GM12864 (cell line): ENCODE data around the gene TCTN3.
"Not testable (repeated sequence)": the region's sequence is repeated elsewhere in the genome, so short reads cannot be mapped to it uniquely, and the experiment has no call there.

Experiments used
- DNase-seq: peaks from one replicate; pipeline ENCODE4 v3.0.0-alpha.2; 2011; ENCODE audit warnings: low read depth
- H3K4me3 ChIP-seq: 2 replicates; pipeline ENCODE4 v1.5.1; 2011; ENCODE audit warnings: mild to moderate bottlenecking, low read depth, low read length, control low read depth
- CTCF ChIP-seq: IDR thresholded peaks from 2 replicates; pipeline ENCODE4 v1.5.1; 2011; ENCODE audit warnings: low read depth, mild to moderate bottlenecking, moderate library complexity, low read length, control low read depth, inconsistent platforms; ENCODE audit errors: missing control alignments

TCTN3 gene

GRCh38 chr10:95635319-95635733 lies 58.4 kb downstream of the TCTN3 start:
- H3K4me3 ChIP-seq: no peak overlapping the region
- no peak for TF ChIP-seq CTCF
- DNase-seq: no peak

DNA sequence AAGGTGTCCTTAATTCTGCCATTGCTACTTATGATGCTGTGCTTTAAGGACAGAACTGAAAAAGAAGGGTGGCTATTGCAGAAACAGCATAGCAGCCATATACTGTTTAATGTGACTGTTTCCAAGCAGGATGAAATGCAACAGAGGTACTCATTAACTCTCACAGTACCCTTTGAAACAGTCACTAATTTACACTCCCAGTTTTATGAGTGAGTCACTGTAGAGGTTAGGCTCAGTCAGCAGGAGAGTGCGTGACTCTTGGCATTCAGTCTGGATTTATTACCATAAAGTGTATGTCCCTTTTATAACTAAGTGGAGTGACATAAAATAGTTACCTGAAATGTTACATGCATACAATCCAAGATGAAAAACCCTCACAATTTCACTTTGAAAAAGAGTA lies 64.9 kb downstream of the TCTN3 start:
- DNase-seq: no peak

GRCh38 chr10:95626500-95626899 lies 67.2 kb downstream of the TCTN3 start:
- H3K4me3 ChIP-seq: no peak overlapping the region
- no peak for TF ChIP-seq CTCF
- DNase-seq: no peak

More for the DNA sequence above, 64.9 kb downstream of the TCTN3 start:
- TF ChIP-seq CTCF: no peak
- H3K4me3 ChIP-seq: no peak overlapping the region

DNA sequence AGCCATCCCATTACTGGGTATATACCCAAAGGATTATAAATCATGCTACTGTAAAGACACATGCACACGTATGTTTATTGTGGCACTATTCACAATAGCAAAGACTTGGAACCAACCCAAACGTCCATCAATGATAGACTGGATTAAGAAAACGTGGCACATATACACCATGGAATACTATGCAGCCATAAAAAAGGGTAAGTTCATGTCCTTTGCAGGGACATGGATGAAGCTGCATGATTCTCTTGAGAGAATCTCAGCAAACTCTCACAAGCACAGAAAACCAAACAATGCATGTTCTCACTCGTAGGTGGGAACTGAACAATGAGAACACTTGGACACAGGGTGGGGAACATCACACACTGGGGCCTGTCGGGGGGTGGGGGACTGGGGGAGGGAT lies 73.3 kb downstream of the TCTN3 start:
- H3K4me3 ChIP-seq, DNase-seq: not testable (repeated sequence)

GRCh38 chr10:95618101-95618500 lies 75.6 kb downstream of the TCTN3 start:
- TF ChIP-seq CTCF: no peak
- no peak overlapping the region for H3K4me3 ChIP-seq
- DNase-seq: no peak

- no peak for DNase-seq
- no peak for TF ChIP-seq CTCF
- H3K4me3 ChIP-seq: no peak overlapping the region
Measured at GRCh38 chr10:95616446-95616845, 77.3 kb downstream of the TCTN3 start.
